ENCODE data around the gene LCE3B.
"Not testable (repeated sequence)": the region's sequence is repeated elsewhere in the genome, so short reads cannot be mapped to it uniquely, and the experiment has no call there.

Gene LCE3B, protein sequence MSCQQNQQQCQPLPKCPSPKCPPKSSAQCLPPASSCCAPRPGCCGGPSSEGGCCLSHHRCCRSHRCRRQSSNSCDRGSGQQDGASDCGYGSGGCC

DNA sequence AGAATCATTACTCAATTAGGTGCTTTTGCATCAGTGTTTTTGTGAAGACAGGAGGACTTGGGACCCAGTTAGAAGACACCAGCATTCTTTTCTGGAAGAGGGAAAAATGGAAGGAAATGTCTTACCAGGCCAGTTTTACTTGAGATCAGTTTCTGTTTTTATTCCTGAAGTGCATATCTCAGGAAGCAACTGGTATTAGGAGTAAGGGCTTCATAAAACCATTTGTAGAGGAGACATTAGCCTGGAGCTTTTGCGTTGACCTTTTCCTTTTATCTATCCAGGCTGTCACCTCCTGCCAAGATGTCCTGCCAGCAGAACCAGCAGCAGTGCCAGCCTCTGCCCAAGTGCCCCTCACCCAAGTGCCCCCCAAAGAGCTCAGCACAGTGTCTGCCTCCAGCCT is at the start of gene LCE3B:
LCE3B (plus strand) TSS at position 301 of the 400 bp plus-strand sequence; CDS start at position 301, 0 bp downstream.
- DNase-seq = no peak

DNA sequence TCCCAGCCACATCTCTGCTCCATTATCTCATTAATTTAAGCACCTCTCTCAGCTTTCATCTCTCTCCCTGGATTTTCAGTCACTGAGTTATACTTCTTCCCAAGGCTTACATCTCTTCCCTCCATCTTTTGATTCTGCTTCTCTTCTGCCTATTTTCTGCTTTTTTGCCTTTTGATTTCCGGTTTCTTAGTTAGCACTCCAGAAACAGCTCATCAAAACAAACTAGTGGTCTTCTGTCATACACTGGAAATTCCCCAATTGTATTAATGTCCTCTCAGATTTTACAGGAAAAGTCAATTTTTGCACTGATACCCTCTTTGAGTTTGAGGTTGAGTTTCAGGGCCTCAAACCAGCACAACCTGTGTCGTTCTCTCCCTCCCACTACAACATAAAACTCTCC is 48.5 kb upstream of the LCE3B start:
- no peak for DNase-seq

GRCh38 chr1:152565535-152566215 is 47.9 kb upstream of the LCE3B start:
- DNase-seq = no peak

- DNase-seq = no peak
Measured at GRCh38 chr1:152566681-152567080, 46.9 kb upstream of the LCE3B start, which contains the start of gene LCE3E. Gene LCE3E, minus strand, starts transcription at chr1:152566780. Its CDS starts 572 bp downstream, at chr1:152566208.

DNA sequence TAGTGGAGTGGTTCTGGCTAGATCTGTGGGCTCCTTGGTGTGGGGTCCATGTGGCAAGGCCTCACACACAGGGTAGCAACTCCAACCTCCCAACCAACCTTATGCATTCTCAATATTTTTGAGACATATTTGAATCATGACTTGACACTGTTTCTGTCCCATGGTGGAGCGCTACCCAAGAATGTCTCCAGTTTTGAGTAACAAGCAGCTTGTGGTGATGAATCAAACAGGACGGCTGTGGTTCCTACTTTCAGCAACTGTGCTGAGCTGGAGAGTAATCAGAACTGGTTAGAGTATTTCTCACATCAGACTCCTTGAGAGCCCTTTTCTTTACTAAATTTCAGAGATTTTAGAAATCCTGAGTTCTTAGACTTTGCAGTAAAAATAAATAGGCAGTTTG is 36.4 kb upstream of the LCE3B start:
- no peak for DNase-seq

DNA sequence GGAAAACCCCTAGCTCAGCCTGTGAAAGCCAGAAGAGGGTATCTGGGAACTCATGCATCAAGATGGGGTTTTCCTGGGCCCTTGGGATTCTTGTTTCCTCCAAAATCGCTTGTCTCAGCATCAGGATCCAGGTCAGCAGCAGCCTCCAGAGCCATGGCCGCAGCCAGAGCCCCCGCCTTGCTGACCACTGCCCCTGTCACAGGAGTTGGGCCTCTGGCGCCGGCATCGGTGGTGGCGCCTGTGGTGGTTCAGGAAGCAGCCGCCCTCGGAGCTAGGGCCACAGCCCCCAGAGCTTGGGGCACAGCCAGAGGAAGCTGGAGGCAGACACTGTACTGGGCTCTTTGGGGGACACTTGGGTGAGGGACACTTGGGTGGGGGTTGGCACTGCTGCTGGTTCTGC is 34.1 kb upstream of the LCE3B start:
- not testable (repeated sequence) for DNase-seq

DNA sequence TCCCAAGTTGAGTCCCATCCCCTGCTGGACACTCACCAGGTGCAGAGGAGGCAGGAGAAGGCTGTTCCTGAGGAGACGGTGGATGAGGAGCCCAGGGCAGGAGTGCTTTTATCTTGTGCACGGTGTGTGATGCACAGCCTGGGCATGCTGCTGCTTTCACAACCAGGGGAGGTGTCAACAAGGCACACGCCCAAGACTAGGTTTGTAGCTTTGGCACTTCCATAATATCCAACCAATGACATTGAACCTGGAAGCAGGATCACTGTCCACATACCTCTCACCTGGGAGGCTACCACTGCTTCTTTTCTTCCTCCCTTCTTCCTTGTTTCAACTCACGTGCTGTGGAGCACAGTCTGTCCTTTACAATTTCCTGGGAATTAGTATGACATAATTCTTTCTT is 33.2 kb upstream of the LCE3B start, which contains the start of gene LCE3D:
LCE3D (minus strand) TSS at position 84 of the 400 bp plus-strand sequence. CDS start 580 bp downstream, outside the sequence.
- no peak for DNase-seq

DNA sequence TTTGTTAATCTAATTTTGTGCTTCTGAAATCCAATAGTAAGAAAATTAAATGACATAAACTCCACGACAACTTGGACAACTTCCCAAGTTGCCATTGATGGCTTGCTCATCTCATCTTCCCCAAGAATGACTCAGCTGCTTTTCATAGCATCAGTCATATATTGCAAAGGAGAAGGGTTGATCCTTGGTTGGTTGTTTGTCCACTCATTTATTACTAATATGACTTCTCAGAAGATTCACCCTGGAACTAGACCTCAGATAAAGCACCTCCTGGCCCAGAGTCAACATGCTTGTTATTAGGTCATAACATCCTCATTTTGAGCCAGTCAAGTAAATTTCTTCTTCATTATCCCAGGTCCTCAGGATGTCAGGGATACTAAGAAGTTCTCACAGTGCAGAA is 31.0 kb upstream of the LCE3B start:
- no peak for DNase-seq

DNA sequence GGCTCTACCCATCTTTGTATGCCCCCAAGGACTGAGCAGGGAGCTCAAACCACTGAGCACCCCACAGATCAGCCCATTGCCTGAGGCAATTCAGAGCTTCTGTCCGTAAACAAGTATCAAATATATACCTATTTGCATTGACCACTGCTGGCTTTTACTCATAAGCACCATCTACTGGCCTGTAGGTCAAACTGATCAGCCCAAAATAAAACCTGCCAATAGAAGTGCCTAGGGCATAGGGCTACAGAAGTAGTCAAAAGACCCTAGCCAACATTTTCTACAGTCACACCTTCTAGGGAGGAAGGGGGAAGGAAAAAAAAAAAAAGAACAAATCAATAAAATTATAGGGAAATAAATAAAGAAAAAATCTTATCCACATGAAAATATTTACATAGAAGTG is 28.0 kb upstream of the LCE3B start:
- DNase-seq = no peak

GRCh38 chr1:152596986-152597385 is 16.6 kb upstream of the LCE3B start:
- DNase-seq = no peak

DNA sequence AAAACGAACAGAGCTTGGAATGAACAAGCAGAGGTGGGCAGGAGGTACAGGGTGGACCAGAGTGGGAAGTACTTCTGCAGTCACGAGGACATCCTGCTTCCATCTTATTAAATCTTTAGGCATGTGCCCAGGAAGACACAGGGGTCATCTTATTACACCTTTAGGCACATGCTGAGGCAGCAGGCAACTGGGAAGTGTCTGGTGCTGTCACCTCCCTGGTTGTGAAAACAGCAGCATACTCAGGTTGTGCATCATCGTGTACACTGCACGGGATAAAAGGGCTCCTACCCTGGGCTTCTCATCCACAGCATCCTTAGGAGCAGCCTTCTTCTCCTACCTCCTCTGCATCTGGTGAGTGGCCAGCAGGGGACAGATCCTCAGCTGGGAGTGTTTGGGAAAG is 13.7 kb upstream of the LCE3B start, which contains the start of gene LCE3C:
LCE3C (plus strand) TSS at position 301 of the 400 bp plus-strand sequence. CDS start 498 bp downstream, outside the sequence.
- no peak for DNase-seq

- DNase-seq = no peak
Measured at GRCh38 chr1:152621993-152622392, 8.4 kb downstream of the LCE3B start.

DNA sequence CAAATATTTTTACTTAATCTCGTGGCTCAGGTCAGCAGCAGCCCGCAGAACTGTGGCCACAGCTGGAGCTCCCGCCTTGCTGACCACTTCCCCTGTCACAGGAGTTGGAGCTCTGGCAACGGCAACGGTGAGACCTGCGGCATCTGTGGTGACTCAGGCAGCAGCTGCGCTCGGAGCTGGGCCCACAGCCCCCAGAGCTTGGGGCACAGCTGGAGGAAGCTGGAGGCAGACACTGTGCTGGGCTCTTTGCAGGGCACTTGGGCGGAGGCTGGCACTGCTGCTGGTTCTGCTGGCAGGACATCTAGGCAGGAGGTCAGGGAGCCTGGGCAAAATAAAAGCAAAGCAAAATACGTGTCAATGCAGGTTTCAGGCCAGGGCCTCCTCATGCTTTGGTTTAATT is 9.2 kb downstream of the LCE3B start, which contains the start of gene LCE3A:
LCE3A (minus strand) TSS at position 301 of the 400 bp plus-strand sequence; CDS start at position 301, 0 bp downstream.
- DNase-seq = no peak

DNA sequence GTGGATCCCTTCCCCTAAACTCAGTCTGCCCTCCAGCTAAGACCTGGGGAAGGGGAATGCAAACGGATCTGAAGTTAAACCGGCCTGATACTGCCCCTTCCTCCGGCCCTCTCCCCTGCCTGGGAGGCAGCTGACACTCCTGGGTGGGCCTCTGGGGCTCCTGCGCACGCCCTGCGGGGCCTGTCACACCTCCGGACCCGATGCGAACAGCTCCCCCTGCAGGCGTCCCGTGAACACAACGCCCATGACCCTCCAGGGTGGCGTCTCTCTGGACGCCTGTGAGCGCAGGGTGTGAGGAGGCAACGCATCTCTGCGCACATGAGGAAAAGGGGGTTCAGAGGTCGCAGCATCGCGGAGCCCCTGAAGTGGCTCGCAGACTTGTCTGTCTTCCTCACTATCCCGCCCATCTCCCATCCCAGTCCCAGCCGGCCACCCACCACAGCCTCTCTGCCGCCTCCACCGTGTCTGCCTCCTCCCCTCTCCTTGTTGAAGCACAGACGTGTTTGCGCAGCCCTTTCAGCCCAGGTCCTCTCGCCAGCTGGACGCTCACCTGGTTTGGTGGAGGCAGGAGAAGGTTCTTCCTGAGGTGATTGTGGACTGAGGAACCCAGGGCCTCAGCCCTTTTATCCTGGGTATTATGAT is 9.7 kb downstream of the LCE3B start:
- DNase-seq = peak; percentile 67

DNA sequence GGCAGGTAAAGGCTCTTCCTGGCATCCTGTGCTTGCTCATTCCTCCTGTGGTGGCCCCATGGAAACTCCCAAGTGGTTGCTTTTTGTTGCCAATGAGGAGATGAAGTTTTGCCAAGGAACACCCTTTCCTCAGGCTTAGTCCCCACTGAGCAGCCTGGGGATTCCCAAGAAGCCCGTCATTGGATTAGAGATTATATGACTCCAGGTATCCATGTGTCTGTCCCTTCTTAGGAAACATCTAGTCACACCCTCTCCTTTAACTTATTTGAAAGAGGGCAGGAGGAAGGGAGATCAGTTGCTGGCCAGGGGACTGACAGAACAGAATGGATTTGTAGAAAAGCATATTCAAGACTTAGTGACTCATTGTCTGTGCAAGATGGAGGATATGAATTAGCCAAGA is 13.1 kb downstream of the LCE3B start:
- DNase-seq = no peak

GRCh38 chr1:152630596-152630995 is 17.0 kb downstream of the LCE3B start:
- no peak for DNase-seq

- DNase-seq = no peak
Measured at GRCh38 chr1:152640351-152640750, 26.7 kb downstream of the LCE3B start.

GRCh38 chr1:152643945-152644344 is 30.3 kb downstream of the LCE3B start:
- no peak for DNase-seq

DNA sequence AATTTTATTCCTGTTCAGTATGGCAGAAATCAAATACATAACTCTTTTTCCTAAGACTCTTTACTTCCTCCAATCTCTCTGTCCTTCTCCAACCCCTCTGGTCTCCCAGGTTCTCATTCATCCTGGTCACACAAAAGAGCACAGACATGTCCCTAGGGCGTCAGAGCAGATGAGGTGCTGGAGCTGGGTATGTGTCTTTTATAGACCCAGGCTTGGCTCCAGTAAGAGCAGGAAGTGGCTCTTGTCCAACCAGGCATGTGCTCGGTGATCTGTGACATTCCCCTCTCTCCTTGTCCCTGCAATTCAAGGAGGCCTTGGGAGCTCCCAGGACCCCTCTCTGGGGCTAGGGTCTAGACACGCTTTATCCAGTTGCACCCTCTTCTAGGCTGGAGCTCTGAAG is 31.5 kb downstream of the LCE3B start:
- no peak for DNase-seq

DNA sequence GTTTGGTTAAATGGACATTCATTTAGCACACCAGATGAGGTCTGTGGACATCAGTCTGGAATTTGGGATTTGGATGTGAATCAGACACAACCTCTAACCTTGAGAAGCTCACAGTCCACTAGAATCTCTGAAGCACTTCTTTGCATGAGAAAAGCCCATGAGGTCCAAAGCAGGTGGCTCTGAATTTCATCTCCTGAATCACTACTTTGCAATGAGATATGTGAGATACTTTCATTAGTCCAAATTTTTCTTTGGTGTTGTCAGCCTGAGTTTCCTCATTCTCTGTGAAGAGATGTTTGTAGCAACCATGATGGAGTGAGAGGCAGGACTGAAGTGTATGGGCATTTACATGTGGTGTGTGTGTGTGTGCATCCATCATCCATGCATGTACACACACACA is 33.0 kb downstream of the LCE3B start:
- no peak for DNase-seq

- DNase-seq = peak; percentile 76
Measured at GRCh38 chr1:152654110-152654509, 40.5 kb downstream of the LCE3B start.

GRCh38 chr1:152656459-152656858 is 42.8 kb downstream of the LCE3B start:
- no peak for DNase-seq

GRCh38 chr1:152657677-152658076 is 44.1 kb downstream of the LCE3B start:
- no peak for DNase-seq

DNA sequence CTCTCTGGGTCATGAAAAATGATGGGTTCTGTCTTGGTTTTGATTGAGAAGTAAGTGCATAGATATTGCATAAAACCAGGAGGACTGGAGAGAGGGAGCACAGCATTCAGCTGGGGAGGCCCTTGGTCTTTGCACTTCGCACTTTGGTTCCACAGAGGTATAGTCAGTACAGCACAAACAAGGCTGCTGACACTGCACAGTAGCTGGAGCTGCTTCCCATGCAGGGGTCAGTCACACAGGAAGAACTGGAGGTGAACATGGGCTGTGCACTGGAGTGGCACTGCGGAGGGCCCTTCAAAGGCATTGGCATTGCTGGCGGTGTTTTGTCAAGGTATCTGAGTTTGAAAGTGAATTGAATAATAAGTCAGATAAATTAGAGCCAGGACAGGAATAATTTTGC is 45.0 kb downstream of the LCE3B start:
- DNase-seq = no peak
